Measurements from ENCODE around the gene GTPBP4.

GTPBP4 gene

GRCh38 chr10:1050145-1050544 is 61.9 kb downstream of the GTPBP4 start (continued):
- no peak for TF ChIP-seq ESRRG (CRISPR knock-in tag; IDR thresholded peaks at IDR 0.05)
- TF ChIP-seq TCF4 (CRISPR knock-in tag; IDR thresholded peaks at IDR 0.05; ENCODE audit: borderline replicate concordance): no peak
- no peak for TF ChIP-seq SNAI2 (CRISPR knock-in tag; IDR thresholded peaks at IDR 0.05)
- no peak for TF ChIP-seq CSRNP3 (CRISPR knock-in tag; IDR thresholded peaks at IDR 0.05)
- no peak for TF ChIP-seq PPARA (CRISPR knock-in tag; IDR thresholded peaks at IDR 0.05; ENCODE audit: borderline replicate concordance)
- TF ChIP-seq TSHZ2 (CRISPR knock-in tag; IDR thresholded peaks at IDR 0.05): no peak
- no peak for TF ChIP-seq ISL1 (CRISPR knock-in tag; IDR thresholded peaks at IDR 0.05)
- no peak for TF ChIP-seq OSR1 (CRISPR knock-in tag; IDR thresholded peaks at IDR 0.05)
- TF ChIP-seq BACH2 (CRISPR knock-in tag; IDR thresholded peaks at IDR 0.05; ENCODE audit: borderline replicate concordance): no peak
- no peak for TF ChIP-seq RARB (CRISPR knock-in tag; IDR thresholded peaks at IDR 0.05)
- TF ChIP-seq TOX (CRISPR knock-in tag; IDR thresholded peaks at IDR 0.05; ENCODE audit: borderline replicate concordance): no peak

GRCh38 chr10:1050554-1050953 is 62.3 kb downstream of the GTPBP4 start:
- ATAC-seq: no peak
- TF ChIP-seq ZFP30 (CRISPR knock-in tag; IDR thresholded peaks at IDR 0.05) (no peak), PPARA (CRISPR knock-in tag; IDR thresholded peaks at IDR 0.05; ENCODE audit: borderline replicate concordance) (no peak), ISL1 (CRISPR knock-in tag; IDR thresholded peaks at IDR 0.05) (no peak), OSR1 (CRISPR knock-in tag; IDR thresholded peaks at IDR 0.05) (no peak), ESRRG (CRISPR knock-in tag; IDR thresholded peaks at IDR 0.05) (no peak), CSRNP3 (CRISPR knock-in tag; IDR thresholded peaks at IDR 0.05) (no peak), POU6F1 (CRISPR knock-in tag; IDR thresholded peaks at IDR 0.05; ENCODE audit: borderline replicate concordance, low read depth) (no peak), ZNF565 (CRISPR knock-in tag; conservative IDR thresholded peaks at IDR 0.05; ENCODE audit: low read depth) (no peak)

GRCh38 chr10:1054684-1055083 is 66.5 kb downstream of the GTPBP4 start:
- TF ChIP-seq POU6F1 (CRISPR knock-in tag; IDR thresholded peaks at IDR 0.05; ENCODE audit: borderline replicate concordance, low read depth) (no peak), ZNF70 (CRISPR knock-in tag; IDR thresholded peaks at IDR 0.05) (no peak), CSDC2 (CRISPR knock-in tag; IDR thresholded peaks at IDR 0.05) (no peak), ZNF8 (CRISPR knock-in tag; IDR thresholded peaks at IDR 0.05) (no peak), CSRNP3 (CRISPR knock-in tag; IDR thresholded peaks at IDR 0.05) (no peak), RARB (CRISPR knock-in tag; IDR thresholded peaks at IDR 0.05) (no peak), ISL1 (CRISPR knock-in tag; IDR thresholded peaks at IDR 0.05) (0 out of 2 replicates have a peak, but pooled peaks have one; percentile 19)
- ATAC-seq: no peak

Data from SK-N-SH treated with all-trans-retinoic acid at 6 μM for 48 hours (cell line).